Measurements from ENCODE around the gene ENG.

DNA sequence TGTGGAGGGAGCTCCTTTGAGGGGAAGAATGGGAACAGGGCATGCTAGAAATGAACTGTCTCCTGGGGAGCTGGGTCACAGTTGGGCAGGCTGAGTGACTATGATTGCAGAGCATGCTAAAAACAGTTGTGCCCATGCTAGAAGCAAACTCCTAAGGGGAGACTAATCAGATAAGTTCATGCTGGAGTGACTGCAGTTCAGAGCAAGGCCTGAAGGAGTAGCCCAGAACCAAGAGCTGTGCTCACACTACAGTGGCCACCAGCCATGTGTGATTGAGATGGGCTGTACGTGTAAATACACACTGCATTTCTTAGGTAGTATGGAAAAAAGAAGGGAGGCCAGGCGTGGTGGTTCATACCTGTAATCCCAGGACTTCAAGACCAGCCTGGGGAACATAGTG is 33.3 kb upstream of the ENG start:
- TF ChIP-seq, protein P1, sequence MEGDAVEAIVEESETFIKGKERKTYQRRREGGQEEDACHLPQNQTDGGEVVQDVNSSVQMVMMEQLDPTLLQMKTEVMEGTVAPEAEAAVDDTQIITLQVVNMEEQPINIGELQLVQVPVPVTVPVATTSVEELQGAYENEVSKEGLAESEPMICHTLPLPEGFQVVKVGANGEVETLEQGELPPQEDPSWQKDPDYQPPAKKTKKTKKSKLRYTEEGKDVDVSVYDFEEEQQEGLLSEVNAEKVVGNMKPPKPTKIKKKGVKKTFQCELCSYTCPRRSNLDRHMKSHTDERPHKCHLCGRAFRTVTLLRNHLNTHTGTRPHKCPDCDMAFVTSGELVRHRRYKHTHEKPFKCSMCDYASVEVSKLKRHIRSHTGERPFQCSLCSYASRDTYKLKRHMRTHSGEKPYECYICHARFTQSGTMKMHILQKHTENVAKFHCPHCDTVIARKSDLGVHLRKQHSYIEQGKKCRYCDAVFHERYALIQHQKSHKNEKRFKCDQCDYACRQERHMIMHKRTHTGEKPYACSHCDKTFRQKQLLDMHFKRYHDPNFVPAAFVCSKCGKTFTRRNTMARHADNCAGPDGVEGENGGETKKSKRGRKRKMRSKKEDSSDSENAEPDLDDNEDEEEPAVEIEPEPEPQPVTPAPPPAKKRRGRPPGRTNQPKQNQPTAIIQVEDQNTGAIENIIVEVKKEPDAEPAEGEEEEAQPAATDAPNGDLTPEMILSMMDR (conservative IDR thresholded peaks at IDR 0.05; ENCODE audit: low read depth, low read length) = 0 out of 2 replicates have a peak, but pooled peaks have one; percentile 14
- TF ChIP-seq MAFK (IDR thresholded peaks at IDR 0.05; ENCODE audit: low read depth, low read length) = no peak
- TF ChIP-seq, protein P2, sequence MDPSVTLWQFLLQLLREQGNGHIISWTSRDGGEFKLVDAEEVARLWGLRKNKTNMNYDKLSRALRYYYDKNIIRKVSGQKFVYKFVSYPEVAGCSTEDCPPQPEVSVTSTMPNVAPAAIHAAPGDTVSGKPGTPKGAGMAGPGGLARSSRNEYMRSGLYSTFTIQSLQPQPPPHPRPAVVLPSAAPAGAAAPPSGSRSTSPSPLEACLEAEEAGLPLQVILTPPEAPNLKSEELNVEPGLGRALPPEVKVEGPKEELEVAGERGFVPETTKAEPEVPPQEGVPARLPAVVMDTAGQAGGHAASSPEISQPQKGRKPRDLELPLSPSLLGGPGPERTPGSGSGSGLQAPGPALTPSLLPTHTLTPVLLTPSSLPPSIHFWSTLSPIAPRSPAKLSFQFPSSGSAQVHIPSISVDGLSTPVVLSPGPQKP (IDR thresholded peaks at IDR 0.05; ENCODE audit: borderline replicate concordance, low read depth, low read length) = no peak
- TF ChIP-seq POLR2A (IDR thresholded peaks at IDR 0.05; ENCODE audit: low read depth, low read length) = no peak
- no peak for TF ChIP-seq RFX5 (IDR thresholded peaks at IDR 0.05; ENCODE audit: low read depth, low read length)
- TF ChIP-seq, protein P3, sequence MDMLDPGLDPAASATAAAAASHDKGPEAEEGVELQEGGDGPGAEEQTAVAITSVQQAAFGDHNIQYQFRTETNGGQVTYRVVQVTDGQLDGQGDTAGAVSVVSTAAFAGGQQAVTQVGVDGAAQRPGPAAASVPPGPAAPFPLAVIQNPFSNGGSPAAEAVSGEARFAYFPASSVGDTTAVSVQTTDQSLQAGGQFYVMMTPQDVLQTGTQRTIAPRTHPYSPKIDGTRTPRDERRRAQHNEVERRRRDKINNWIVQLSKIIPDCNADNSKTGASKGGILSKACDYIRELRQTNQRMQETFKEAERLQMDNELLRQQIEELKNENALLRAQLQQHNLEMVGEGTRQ (IDR thresholded peaks at IDR 0.05; ENCODE audit: low read depth, low read length) = no peak
- no peak for TF ChIP-seq FOS (IDR thresholded peaks at IDR 0.05; ENCODE audit: low read depth, low read length)
- no peak for TF ChIP-seq CHD1 (IDR thresholded peaks at IDR 0.05; ENCODE audit: low read depth, low read length)
- peak; percentile 20; the same call in 1 of the 2 replicates for TF ChIP-seq RAD21 (IDR thresholded peaks at IDR 0.05; ENCODE audit: low read length)
- TF ChIP-seq SMC3 (IDR thresholded peaks at IDR 0.05; ENCODE audit: low read depth, low read length) = no peak
- TF ChIP-seq BHLHE40 (IDR thresholded peaks at IDR 0.05; ENCODE audit: low read depth, low read length) = no peak
